Endothelial cell of umbilical vein (primary cell): ENCODE data around the gene PGBD2. TPM values are rescaled to one million over a fixed set of nuclear protein-coding genes. Genes with fewer than 3 reads are reported as not detected.

Source experiments
- BruUV-seq: library from RNA; stranded (reverse); fragments of 400-500 nt; replicated peaks from 2 replicates; lab custom pipeline; 2021; lab: Mats Ljungman, UMichigan
- CTCF ChIA-PET: fragments of 300-600, 350-600 bp; sonication (Branson Sonifier 250); formaldehyde crosslinking; loops from one replicate; lab custom pipeline; 2021; ENCODE audit warnings: antibody characterized with exemption, inconsistent platforms; lab: Charles Lee
- POLR2A ChIA-PET: fragments of 300-600, 350-600 bp; sonication (Branson Sonifier 250); formaldehyde crosslinking; loops from one replicate; lab custom pipeline; 2021; ENCODE audit warnings: antibody characterized with exemption, inconsistent platforms; lab: Charles Lee
- DNase-seq: peaks from one replicate; pipeline ENCODE4 v3.0.0-alpha.2; 2011; ENCODE audit warnings: low read depth, low spot score
- FAIRE-seq: peaks from 2 replicates; lab custom pipeline; 2011; peaks lifted over from hg19 to GRCh38; lab: Jason Lieb, UNC
- H2AFZ ChIP-seq: 2 replicates; pipeline ENCODE4 v1.6.0; 2012; ENCODE audit warnings: low read depth, low read length, control low read depth, inconsistent platforms
- H3K27ac ChIP-seq: 2 replicates; pipeline ENCODE4 v1.5.1; 2011; ENCODE audit warnings: low read depth, mild to moderate bottlenecking, control low read depth, low read length, moderate library complexity; ENCODE audit not compliant: insufficient read depth
- H3K27me3 ChIP-seq, 2 experiments: 2 replicates each; pipeline versions ENCODE4 v1.6.0 to v1.6.1; 2011; ENCODE audit warnings: low read length in 2 of 2, mixed read lengths in 1 of 2; ENCODE audit not compliant: control insufficient read depth in 2 of 2, insufficient read depth in 2 of 2
- H3K36me3 ChIP-seq, 2 experiments: 2 replicates in 1 of 2; 3 replicates in 1 of 2; pipeline ENCODE4 v1.5.1; 2011; ENCODE audit warnings: low read length in 2 of 2, mild to moderate bottlenecking in 1 of 2, moderate library complexity in 1 of 2; ENCODE audit not compliant: control insufficient read depth in 2 of 2, insufficient read depth in 2 of 2; ENCODE audit errors: extremely low read depth in 1 of 2
- H3K4me1 ChIP-seq: 3 replicates; pipeline ENCODE4 v1.5.1; 2011; ENCODE audit warnings: mild to moderate bottlenecking, low read length; ENCODE audit not compliant: control insufficient read depth, insufficient read depth; ENCODE audit errors: extremely low read depth
- H3K4me2 ChIP-seq: 2 replicates; pipeline ENCODE4 v1.6.1; 2011; ENCODE audit warnings: low read length, control low read depth, mixed read lengths; ENCODE audit not compliant: insufficient read depth
- H3K4me3 ChIP-seq, 3 experiments: fragments of 200-600 bp in 1 of 3; sonication (generic), shearing (Covaris generic) in 1 of 3; replicated peaks in 1 of 3; 2 replicates each; pipeline ENCODE4 v1.5.1; 2011 to 2016; ENCODE audit warnings: control low read depth in 3 of 3, low read length in 3 of 3, mild to moderate bottlenecking in 2 of 3, inconsistent platforms in 1 of 3, low read depth in 1 of 3, moderate library complexity in 1 of 3; ENCODE audit not compliant: insufficient read depth in 1 of 3
- H3K79me2 ChIP-seq: 2 replicates; pipeline ENCODE4 v1.6.0; 2012; ENCODE audit warnings: low read length, inconsistent platforms; ENCODE audit not compliant: control insufficient read depth, insufficient read depth
- H3K9ac ChIP-seq: replicated peaks from 2 replicates; pipeline ENCODE3; 2011; ENCODE audit warnings: low read length, control low read depth; ENCODE audit not compliant: insufficient read depth; ENCODE audit errors: extremely low read depth
- H3K9me1 ChIP-seq: replicated peaks from 3 replicates; pipeline ENCODE4 v1.6.0; 2011; ENCODE audit warnings: mild to moderate bottlenecking, low read length; ENCODE audit not compliant: control insufficient read depth, insufficient read depth; ENCODE audit errors: extremely low read depth
- H3K9me3 ChIP-seq: replicated peaks from 2 replicates; pipeline ENCODE4 v1.5.1; 2012; ENCODE audit warnings: low read length, inconsistent platforms; ENCODE audit not compliant: control insufficient read depth, insufficient read depth
- H4K20me1 ChIP-seq: replicated peaks from 2 replicates; pipeline ENCODE3; 2011; ENCODE audit warnings: mild to moderate bottlenecking, low read length; ENCODE audit not compliant: control insufficient read depth, insufficient read depth; ENCODE audit errors: extremely low read depth
- EZH2 ChIP-seq: IDR thresholded peaks from 2 replicates; pipeline ENCODE4 v1.6.1; 2012; ENCODE audit warnings: borderline replicate concordance, low read depth, mild to moderate bottlenecking, moderate library complexity, low read length, inconsistent platforms; ENCODE audit not compliant: severe bottlenecking
- FOS ChIP-seq: IDR thresholded peaks from 2 replicates; pipeline ENCODE4 v1.6.1; 2011; ENCODE audit warnings: mild to moderate bottlenecking, low read length, moderate library complexity, borderline replicate concordance; ENCODE audit not compliant: insufficient read depth
- GATA2 ChIP-seq: IDR thresholded peaks from 2 replicates; pipeline ENCODE4 v1.7.0; 2011; ENCODE audit warnings: low read depth, mild to moderate bottlenecking, moderate library complexity, mixed read lengths, low read length; ENCODE audit not compliant: insufficient read length, insufficient read depth
- JUN ChIP-seq: IDR thresholded peaks from 2 replicates; pipeline ENCODE4 v1.6.1; 2011; ENCODE audit warnings: borderline replicate concordance, low read depth; ENCODE audit not compliant: insufficient read length, insufficient read depth
- MYC ChIP-seq: IDR thresholded peaks from one replicate; pipeline ENCODE4 v1.6.1; 2011; ENCODE audit warnings: mild to moderate bottlenecking, low read depth, low read length
- POLR2A ChIP-seq: IDR thresholded peaks from 2 replicates; pipeline ENCODE4 v1.6.1; 2012; ENCODE audit warnings: low read depth, mild to moderate bottlenecking, control low read depth, low read length
- POLR2AphosphoS5 ChIP-seq: IDR thresholded peaks from 2 replicates; pipeline ENCODE4 v1.6.1; 2012; ENCODE audit warnings: low read depth, mild to moderate bottlenecking, control low read depth, low read length, moderate library complexity; ENCODE audit not compliant: insufficient read depth
- dilution Hi-C: fragments of 300-500 bp; cut with MboI; formaldehyde crosslinking; loops from one replicate; pipeline ENCODE4 v1.15.0; 2019; ENCODE audit warnings: low sequenced_read_pairs; ENCODE audit not compliant: extremely low pct_ligation_motif_present
- intact Hi-C: fragments of 100-400 bp; cut with micrococcal nuclease; formaldehyde crosslinking; loops from one replicate; pipeline ENCODE4 v1.10.0; 2022
- polyA plus RNA-seq, 4 experiments: library from polyadenylated mRNA; depleted of rRNA in 3 of 4; stranded (reverse) in 3 of 4; unstranded in 1 of 4; fragments of >200 nt; gene quantifications; 2 replicates each; pipeline versions ENCODE4 v1.2.1 to v1.2.3, GENCODE V29; 2011 to 2012; ENCODE audit warnings: missing spikeins in 1 of 4
- total RNA-seq: library from RNA; stranded (reverse); gene quantifications from 2 replicates; pipeline ENCODE4 v1.2.3, GENCODE V29; 2021
- TF ChIP-seq, protein P1 (sequence below): IDR thresholded peaks from 2 replicates; pipeline ENCODE4 v1.6.1; 2011; ENCODE audit not compliant: insufficient read depth, insufficient read length
- TF ChIP-seq, protein P2 (sequence below), 2 donors: IDR thresholded peaks; 1 replicate in 1 of 2; 2 replicates in 1 of 2; pipeline ENCODE4 v1.5.1; 2011; ENCODE audit warnings: low read length in 2 of 2, mild to moderate bottlenecking in 2 of 2, moderate library complexity in 2 of 2, control low read depth in 1 of 2, inconsistent platforms in 1 of 2, low read depth in 1 of 2; ENCODE audit not compliant: insufficient read depth in 1 of 2; ENCODE audit errors: extremely low read depth in 1 of 2

The PGBD2 gene
- total and polyA plus RNA-seq, 2 donors (not counting 3 experiments of a cell fraction or from before 2014, with no cell fraction given), result 5.2 to 6.1 TPM

DNA sequence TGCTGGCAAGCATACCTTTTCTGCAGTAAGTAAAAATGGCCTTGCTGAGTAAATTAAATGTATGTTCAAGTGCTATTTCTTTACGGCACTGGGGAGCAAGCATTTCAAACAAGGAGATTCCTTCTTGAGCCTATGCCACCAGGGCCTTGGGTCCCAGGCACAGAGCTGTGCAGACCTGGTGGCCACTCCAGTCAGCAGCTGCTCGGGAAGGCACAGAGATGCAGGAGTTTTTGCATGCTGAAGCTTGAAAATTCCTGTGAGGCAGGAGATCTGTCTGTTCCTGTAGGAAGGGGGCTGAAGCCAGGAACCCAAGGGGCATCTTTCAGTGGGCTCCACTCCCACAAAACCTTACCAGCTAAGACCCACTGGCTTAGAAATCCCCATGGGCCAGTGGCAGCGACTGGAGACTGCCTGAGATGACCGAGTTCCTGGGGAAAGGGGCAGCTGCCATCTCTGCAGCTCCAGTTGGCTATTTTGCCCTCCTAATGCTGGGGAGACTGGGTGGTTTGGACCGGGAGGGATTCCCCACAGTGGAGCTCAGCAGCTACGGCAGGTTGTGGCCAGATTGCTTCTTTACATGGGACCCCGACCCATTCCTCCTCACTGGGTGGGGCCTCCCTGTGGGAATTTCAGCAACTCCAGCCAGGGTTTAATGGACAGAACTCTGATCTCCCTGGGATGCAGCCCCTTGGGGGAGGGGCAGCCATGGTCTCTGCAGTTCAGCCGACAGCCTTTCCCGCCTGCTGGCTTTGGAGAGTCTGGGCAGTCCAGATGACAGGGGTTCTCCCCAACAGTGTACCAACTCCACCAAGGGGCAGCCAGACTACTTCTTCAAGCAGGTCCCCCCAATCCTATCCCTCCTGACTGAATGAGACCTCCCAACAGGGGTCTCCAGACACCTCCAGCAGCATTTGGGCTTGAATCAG lies 8.4 kb upstream of the PGBD2 start:
- TF ChIP-seq, protein P1, sequence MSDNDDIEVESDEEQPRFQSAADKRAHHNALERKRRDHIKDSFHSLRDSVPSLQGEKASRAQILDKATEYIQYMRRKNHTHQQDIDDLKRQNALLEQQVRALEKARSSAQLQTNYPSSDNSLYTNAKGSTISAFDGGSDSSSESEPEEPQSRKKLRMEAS, result no peak
- TF ChIP-seq FOS (no peak), JUN (no peak), POLR2AphosphoS5 (no peak), MYC (no peak), EZH2 (no peak), POLR2A (no peak), GATA2 (no peak)
- TF ChIP-seq, protein P2, sequence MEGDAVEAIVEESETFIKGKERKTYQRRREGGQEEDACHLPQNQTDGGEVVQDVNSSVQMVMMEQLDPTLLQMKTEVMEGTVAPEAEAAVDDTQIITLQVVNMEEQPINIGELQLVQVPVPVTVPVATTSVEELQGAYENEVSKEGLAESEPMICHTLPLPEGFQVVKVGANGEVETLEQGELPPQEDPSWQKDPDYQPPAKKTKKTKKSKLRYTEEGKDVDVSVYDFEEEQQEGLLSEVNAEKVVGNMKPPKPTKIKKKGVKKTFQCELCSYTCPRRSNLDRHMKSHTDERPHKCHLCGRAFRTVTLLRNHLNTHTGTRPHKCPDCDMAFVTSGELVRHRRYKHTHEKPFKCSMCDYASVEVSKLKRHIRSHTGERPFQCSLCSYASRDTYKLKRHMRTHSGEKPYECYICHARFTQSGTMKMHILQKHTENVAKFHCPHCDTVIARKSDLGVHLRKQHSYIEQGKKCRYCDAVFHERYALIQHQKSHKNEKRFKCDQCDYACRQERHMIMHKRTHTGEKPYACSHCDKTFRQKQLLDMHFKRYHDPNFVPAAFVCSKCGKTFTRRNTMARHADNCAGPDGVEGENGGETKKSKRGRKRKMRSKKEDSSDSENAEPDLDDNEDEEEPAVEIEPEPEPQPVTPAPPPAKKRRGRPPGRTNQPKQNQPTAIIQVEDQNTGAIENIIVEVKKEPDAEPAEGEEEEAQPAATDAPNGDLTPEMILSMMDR (IDR thresholded peaks at IDR 0.05; ENCODE audit: extremely low read depth in 1 of 2, insufficient read depth in 1 of 2, low read depth in 1 of 2, low read length in 2 of 2), result no peak
- no peaks in the 10 kb centered on the region for H3K36me3 ChIP-seq
- intact Hi-C loops, result no loop called here
- ChIA-PET POLR2A (no interaction called here), CTCF (no interaction called here)
- no peak overlapping the region for H2AFZ ChIP-seq
- H4K20me1 ChIP-seq, result no peaks in the 10 kb centered on the region
- no peak overlapping the region for H3K9ac ChIP-seq
- H3K4me1 ChIP-seq, result no peaks in the 10 kb centered on the region
- no peak for DNase-seq
- H3K4me3 ChIP-seq, result no peak overlapping the region
- H3K9me1 ChIP-seq, result no peaks in the 10 kb centered on the region
- dilution Hi-C loops, result no loop called here
- no peaks in the 10 kb centered on the region for H3K9me3 ChIP-seq
- peaks cover 11 to 18% of the 10 kb centered on the region in 2 experiments for H3K27me3 ChIP-seq
- H3K79me2 ChIP-seq, result no peaks in the 10 kb centered on the region
- H3K4me2 ChIP-seq, result no peak overlapping the region
- no peak overlapping the region for H3K27ac ChIP-seq
- BruUV-seq, result no TSS peak
- no peak for FAIRE-seq
